ENCODE data around the gene GATB.

GATB gene

DNA sequence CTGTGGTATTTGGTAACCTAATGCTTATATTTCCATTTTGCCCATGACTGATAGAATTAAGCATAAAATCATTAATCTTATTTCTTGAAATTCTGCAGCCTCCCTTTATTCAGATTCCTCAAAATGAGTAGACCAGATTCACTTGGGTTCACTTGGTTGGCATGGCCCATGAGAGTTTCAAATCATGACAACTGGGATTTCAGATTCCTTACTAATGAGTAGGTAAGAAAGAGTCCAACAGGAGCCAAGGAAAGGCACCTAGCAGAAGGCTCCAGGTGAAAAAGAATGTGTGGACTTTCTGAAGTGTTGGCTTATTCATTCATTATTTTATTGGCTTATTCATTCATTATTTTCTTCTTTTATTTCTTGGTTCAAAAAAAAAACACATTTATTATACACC is 27.2 kb upstream of the GATB start:
- Histone ChIP-seq H3K27ac (ENCODE audit: low read depth, low read length) (no peak overlapping the region), H3K9me3 (ENCODE audit: control insufficient read depth in 5 of 5, low read length in 5 of 5) (no peaks in the 10 kb centered on the region), H3K36me3 (ENCODE audit: control insufficient read depth in 5 of 5, insufficient read depth in 5 of 5, low read length in 5 of 5) (no peaks in the 10 kb centered on the region), H3K4me1 (ENCODE audit: control insufficient read depth in 5 of 5, insufficient read depth in 5 of 5, low read length in 5 of 5) (no peaks in the 10 kb centered on the region), H3K9ac (ENCODE audit: low read length in 5 of 5) (no peak overlapping the region), H3K27me3 (ENCODE audit: control insufficient read depth in 5 of 5, insufficient read depth in 4 of 5, low read length in 5 of 5) (peaks cover 0 to 3% (median 0%) of the 10 kb centered on the region in 5 donors), H3K4me3 (ENCODE audit: low read depth in 1 of 5, low read length in 5 of 5) (no peak overlapping the region)

DNA sequence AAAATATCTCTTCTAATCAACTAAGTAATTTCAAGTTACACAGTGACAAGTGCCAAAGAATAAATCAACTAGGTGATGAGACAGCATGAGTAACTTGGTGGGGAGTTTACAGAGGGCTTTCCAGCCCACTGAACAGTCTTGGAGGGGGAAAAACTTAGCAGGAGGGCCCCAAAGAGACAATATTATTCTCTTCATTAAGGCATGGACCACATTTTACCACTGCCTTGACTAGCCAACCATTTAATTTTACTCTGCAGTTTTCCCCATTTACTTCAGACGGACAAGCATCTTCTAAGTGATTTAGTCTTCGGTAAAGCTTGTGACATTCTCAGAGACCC is 25.3 kb upstream of the GATB start:
- Histone ChIP-seq H3K4me3 (ENCODE audit: low read depth in 1 of 5, low read length in 5 of 5) (no peak overlapping the region), H3K27ac (ENCODE audit: low read depth, low read length) (no peak overlapping the region), H3K9ac (ENCODE audit: low read length in 5 of 5) (no peak overlapping the region), H3K4me1 (ENCODE audit: control insufficient read depth in 5 of 5, insufficient read depth in 5 of 5, low read length in 5 of 5) (no peaks in the 10 kb centered on the region), H3K9me3 (ENCODE audit: control insufficient read depth in 5 of 5, low read length in 5 of 5) (no peaks in the 10 kb centered on the region), H3K36me3 (ENCODE audit: control insufficient read depth in 5 of 5, insufficient read depth in 5 of 5, low read length in 5 of 5) (no peaks in the 10 kb centered on the region), H3K27me3 (ENCODE audit: control insufficient read depth in 5 of 5, insufficient read depth in 4 of 5, low read length in 5 of 5) (no peaks in the 10 kb centered on the region)

DNA sequence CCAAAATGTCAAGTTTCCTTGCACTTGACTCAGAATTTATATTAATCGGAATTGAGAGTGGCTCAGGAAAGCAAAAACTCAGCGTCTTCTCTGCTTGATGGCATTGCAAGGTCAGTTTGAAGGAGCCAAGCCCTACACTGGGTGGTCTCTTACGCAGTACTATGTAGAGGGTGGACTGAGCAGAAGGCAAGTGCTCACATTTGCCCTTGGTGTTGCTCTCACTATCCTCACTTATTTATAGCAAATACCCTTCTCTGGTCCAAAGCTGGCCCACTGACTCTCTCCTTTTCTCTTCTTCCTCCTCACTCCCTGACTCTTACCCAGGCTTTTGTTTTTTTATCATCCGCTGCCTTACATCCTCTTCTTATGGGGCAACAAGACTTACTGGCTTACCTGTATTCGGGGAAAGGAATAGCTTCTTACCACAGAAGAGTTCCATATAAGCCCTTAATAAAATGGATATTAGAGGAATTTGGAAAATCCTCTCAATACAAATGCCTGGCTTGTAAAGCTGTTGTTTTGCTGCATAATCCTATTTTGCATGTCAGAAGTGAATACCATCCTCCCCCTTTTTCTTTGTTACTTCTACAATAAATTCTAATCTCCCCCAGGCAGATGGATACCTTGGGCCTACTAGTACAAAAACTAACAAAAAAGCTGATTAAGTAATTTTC is 24.8 kb upstream of the GATB start:
- Histone ChIP-seq H3K36me3 (ENCODE audit: control insufficient read depth in 5 of 5, insufficient read depth in 5 of 5, low read length in 5 of 5) (no peaks in the 10 kb centered on the region), H3K27ac (ENCODE audit: low read depth, low read length) (no peak overlapping the region), H3K4me3 (ENCODE audit: low read depth in 1 of 5, low read length in 5 of 5) (no peak overlapping the region), H3K9me3 (ENCODE audit: control insufficient read depth in 5 of 5, low read length in 5 of 5) (no peaks in the 10 kb centered on the region), H3K4me1 (ENCODE audit: control insufficient read depth in 5 of 5, insufficient read depth in 5 of 5, low read length in 5 of 5) (no peaks in the 10 kb centered on the region), H3K27me3 (ENCODE audit: control insufficient read depth in 5 of 5, insufficient read depth in 4 of 5, low read length in 5 of 5) (no peaks in the 10 kb centered on the region), H3K9ac (ENCODE audit: low read length in 5 of 5) (no peak overlapping the region)

DNA sequence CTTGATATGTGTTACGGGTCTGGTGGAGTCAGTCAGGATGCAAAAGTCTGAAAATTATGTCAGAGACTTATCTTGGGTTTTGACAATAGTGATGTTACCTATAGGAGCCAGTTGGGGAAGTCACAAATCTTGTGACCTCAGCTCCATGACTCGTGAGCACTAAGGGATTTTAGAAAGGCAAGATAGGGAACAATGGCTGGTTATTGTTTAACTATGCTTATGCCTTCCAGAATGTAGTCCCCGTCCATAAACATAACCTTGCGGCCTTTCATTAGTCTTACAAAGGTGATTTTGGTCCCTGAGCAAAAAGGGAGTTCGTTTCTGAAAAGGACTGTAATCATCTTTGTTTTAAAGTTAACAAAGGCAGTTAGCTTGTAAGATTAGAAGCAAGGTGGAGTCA is 23.9 kb upstream of the GATB start:
- H3K9me3 ChIP-seq (ENCODE audit: control insufficient read depth in 5 of 5, low read length in 5 of 5) = no peaks in the 10 kb centered on the region
- H3K9ac ChIP-seq (ENCODE audit: low read length in 5 of 5) = no peak overlapping the region
- no peaks in the 10 kb centered on the region for H3K27me3 ChIP-seq (ENCODE audit: control insufficient read depth in 5 of 5, insufficient read depth in 4 of 5, low read length in 5 of 5)
- no peaks in the 10 kb centered on the region for H3K36me3 ChIP-seq (ENCODE audit: control insufficient read depth in 5 of 5, insufficient read depth in 5 of 5, low read length in 5 of 5)
- no peak overlapping the region for H3K4me3 ChIP-seq (ENCODE audit: low read depth in 1 of 5, low read length in 5 of 5)
- H3K4me1 ChIP-seq (ENCODE audit: control insufficient read depth in 5 of 5, insufficient read depth in 5 of 5, low read length in 5 of 5) = no peaks in the 10 kb centered on the region
- H3K27ac ChIP-seq (ENCODE audit: low read depth, low read length) = no peak overlapping the region

DNA sequence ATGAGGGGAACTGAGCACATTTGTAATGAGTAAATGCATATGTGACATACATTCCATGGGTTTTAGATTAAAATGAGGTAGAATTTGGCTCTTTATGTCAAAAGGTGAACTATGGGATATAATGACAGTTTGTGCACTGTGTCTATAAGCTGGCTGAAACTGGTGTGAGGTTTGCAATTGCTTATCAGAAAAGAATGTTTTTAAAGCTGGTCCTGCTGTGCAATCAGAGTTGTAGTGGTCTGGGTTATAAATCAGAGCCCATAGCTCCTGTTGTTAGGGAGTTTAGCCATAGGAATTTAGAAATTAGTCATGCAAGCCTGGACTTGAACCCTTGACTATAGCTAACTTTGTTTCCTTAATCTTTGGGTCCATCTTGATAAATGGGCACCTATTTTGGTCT is 23.1 kb upstream of the GATB start:
- H3K36me3 ChIP-seq (ENCODE audit: control insufficient read depth in 5 of 5, insufficient read depth in 5 of 5, low read length in 5 of 5) = no peaks in the 10 kb centered on the region
- no peak overlapping the region for H3K4me3 ChIP-seq (ENCODE audit: low read depth in 1 of 5, low read length in 5 of 5)
- no peak overlapping the region for H3K27ac ChIP-seq (ENCODE audit: low read depth, low read length)
- H3K9me3 ChIP-seq (ENCODE audit: control insufficient read depth in 5 of 5, low read length in 5 of 5) = no peaks in the 10 kb centered on the region
- no peaks in the 10 kb centered on the region for H3K4me1 ChIP-seq (ENCODE audit: control insufficient read depth in 5 of 5, insufficient read depth in 5 of 5, low read length in 5 of 5)
- no peaks in the 10 kb centered on the region for H3K27me3 ChIP-seq (ENCODE audit: control insufficient read depth in 5 of 5, insufficient read depth in 4 of 5, low read length in 5 of 5)
- H3K9ac ChIP-seq (ENCODE audit: low read length in 5 of 5) = no peak overlapping the region

DNA sequence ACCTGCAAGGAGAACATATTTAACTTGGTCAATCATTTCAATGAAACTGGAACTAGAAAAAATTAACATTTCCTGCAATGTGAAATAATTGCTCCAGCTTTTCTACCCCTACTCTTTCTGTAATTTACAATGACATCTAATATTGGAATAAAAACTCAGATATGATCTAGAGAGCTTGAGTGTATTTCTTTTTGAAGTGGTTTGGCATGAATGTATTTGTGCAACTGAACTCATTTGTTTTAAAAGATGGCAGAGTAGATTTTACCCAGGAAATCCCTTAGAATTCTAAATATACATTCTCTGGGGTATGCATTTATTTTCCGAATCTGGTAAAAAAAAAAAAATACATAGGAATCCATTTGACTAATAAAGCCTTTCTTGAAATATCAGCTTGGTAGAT is 21.5 kb upstream of the GATB start:
- Histone ChIP-seq H3K27ac (ENCODE audit: low read depth, low read length) (no peak overlapping the region), H3K36me3 (ENCODE audit: control insufficient read depth in 5 of 5, insufficient read depth in 5 of 5, low read length in 5 of 5) (no peaks in the 10 kb centered on the region), H3K4me3 (ENCODE audit: low read depth in 1 of 5, low read length in 5 of 5) (no peak overlapping the region), H3K9me3 (ENCODE audit: control insufficient read depth in 5 of 5, low read length in 5 of 5) (no peaks in the 10 kb centered on the region), H3K4me1 (ENCODE audit: control insufficient read depth in 5 of 5, insufficient read depth in 5 of 5, low read length in 5 of 5) (no peaks in the 10 kb centered on the region), H3K27me3 (ENCODE audit: control insufficient read depth in 5 of 5, insufficient read depth in 4 of 5, low read length in 5 of 5) (peaks cover 0 to under 1% (median 0%) of the 10 kb centered on the region in 5 donors), H3K9ac (ENCODE audit: low read length in 5 of 5) (no peak overlapping the region)

DNA sequence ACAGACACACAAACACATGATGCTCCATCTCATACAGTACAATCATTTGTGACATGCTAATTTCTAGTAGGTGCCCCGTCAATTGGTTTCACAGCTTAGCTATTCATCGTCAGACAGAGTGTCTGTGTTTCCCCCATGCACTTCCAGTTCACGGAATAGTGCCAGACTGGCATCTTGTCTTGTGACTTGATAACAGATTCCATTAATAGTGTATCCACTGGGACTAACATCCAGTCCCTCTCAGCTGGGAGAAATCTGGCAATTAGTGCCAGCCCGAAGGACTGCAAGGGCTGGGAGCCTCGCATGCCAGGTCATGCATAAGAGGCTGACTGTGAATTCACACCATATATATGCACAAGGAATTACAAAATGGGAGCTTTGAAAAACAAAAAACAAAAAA is 20.2 kb upstream of the GATB start:
- Histone ChIP-seq H3K27ac (ENCODE audit: low read depth, low read length) (no peak overlapping the region), H3K4me3 (ENCODE audit: low read depth in 1 of 5, low read length in 5 of 5) (no peak overlapping the region), H3K9me3 (ENCODE audit: control insufficient read depth in 5 of 5, low read length in 5 of 5) (no peaks in the 10 kb centered on the region), H3K27me3 (ENCODE audit: control insufficient read depth in 5 of 5, insufficient read depth in 4 of 5, low read length in 5 of 5) (peaks cover 0 to 3% (median 0%) of the 10 kb centered on the region in 5 donors), H3K9ac (ENCODE audit: low read length in 5 of 5) (no peak overlapping the region), H3K36me3 (ENCODE audit: control insufficient read depth in 5 of 5, insufficient read depth in 5 of 5, low read length in 5 of 5) (no peaks in the 10 kb centered on the region), H3K4me1 (ENCODE audit: control insufficient read depth in 5 of 5, insufficient read depth in 5 of 5, low read length in 5 of 5) (no peaks in the 10 kb centered on the region)

DNA sequence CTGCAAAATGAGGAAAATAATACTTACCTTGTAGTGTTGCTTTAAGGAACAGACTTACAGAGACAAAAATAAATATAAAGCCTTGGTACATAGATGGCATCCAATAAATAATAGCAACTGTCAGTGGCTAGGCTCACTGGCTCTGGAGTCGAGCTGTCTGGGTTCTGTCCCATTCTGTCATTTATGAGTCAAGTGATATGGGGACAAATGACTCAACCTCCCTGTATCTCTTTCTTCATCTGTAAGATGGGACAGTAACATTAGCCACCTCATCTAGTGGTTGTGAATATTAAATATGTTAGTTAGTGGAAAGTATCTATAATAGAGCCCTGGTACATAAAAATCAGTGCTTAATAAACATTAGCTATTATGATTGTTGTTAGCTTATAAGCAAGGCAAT is 16.7 kb upstream of the GATB start:
- Histone ChIP-seq H3K36me3 (ENCODE audit: control insufficient read depth in 5 of 5, insufficient read depth in 5 of 5, low read length in 5 of 5) (no peaks in the 10 kb centered on the region), H3K27ac (ENCODE audit: low read depth, low read length) (no peak overlapping the region), H3K4me1 (ENCODE audit: control insufficient read depth in 5 of 5, insufficient read depth in 5 of 5, low read length in 5 of 5) (no peaks in the 10 kb centered on the region), H3K4me3 (ENCODE audit: low read depth in 1 of 5, low read length in 5 of 5) (no peak overlapping the region), H3K9me3 (ENCODE audit: control insufficient read depth in 5 of 5, low read length in 5 of 5) (peaks cover 0 to 12% (median 8%) of the 10 kb centered on the region in 5 donors), H3K9ac (ENCODE audit: low read length in 5 of 5) (no peak overlapping the region), H3K27me3 (ENCODE audit: control insufficient read depth in 5 of 5, insufficient read depth in 4 of 5, low read length in 5 of 5) (peaks cover 0 to 3% (median 0%) of the 10 kb centered on the region in 5 donors)

DNA sequence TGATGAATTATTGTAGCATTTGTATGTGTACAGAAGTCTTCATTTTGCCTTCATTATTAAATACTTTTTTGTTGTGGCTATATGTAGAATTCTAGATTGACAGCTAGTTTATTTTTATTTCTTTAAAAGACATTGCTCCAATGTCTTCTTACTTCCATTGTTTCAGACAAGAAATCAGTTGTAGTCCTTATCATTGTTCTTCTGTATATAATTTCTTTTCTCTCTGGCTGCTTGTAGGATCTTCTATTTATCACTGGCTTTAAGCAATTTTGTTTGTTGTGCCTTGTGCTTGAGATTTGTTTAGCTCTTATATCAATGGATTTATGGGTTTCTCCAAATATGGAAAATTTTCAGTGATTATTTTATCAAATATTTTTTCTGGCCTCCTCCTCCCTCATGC is 13.5 kb upstream of the GATB start:
- Histone ChIP-seq H3K4me1 (ENCODE audit: control insufficient read depth in 5 of 5, insufficient read depth in 5 of 5, low read length in 5 of 5) (no peaks in the 10 kb centered on the region), H3K27me3 (ENCODE audit: control insufficient read depth in 5 of 5, insufficient read depth in 4 of 5, low read length in 5 of 5) (peaks cover 2 to 7% (median 3%) of the 10 kb centered on the region in 5 donors), H3K36me3 (ENCODE audit: control insufficient read depth in 5 of 5, insufficient read depth in 5 of 5, low read length in 5 of 5) (no peaks in the 10 kb centered on the region), H3K9ac (ENCODE audit: low read length in 5 of 5) (no peak overlapping the region), H3K9me3 (ENCODE audit: control insufficient read depth in 5 of 5, low read length in 5 of 5) (peaks cover 0 to 12% (median 8%) of the 10 kb centered on the region in 5 donors), H3K27ac (ENCODE audit: low read depth, low read length) (no peak overlapping the region), H3K4me3 (ENCODE audit: low read depth in 1 of 5, low read length in 5 of 5) (no peak overlapping the region)

DNA sequence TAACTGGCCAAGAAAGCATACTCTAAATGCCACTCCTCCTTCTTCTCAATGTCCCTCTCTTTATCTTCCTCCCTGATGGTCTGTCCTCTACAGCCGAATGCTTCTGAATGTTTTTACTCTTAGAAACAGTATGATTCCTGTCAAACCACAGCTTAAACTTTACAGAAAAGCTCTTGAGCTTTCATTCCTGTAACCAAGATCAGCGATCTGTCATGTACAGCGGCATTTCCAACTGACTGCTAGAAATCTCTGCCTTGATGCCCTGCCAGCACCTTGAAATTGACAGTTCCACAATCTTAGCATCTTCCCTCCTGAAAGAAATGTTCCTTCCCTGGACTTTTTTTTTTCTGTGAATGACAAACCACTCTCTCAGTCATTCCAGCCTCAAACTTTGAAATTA is 11.5 kb upstream of the GATB start:
- Histone ChIP-seq H3K36me3 (ENCODE audit: control insufficient read depth in 5 of 5, insufficient read depth in 5 of 5, low read length in 5 of 5) (no peaks in the 10 kb centered on the region), H3K4me1 (ENCODE audit: control insufficient read depth in 5 of 5, insufficient read depth in 5 of 5, low read length in 5 of 5) (no peaks in the 10 kb centered on the region), H3K27ac (ENCODE audit: low read depth, low read length) (no peak overlapping the region), H3K27me3 (ENCODE audit: control insufficient read depth in 5 of 5, insufficient read depth in 4 of 5, low read length in 5 of 5) (peaks cover 2 to 7% (median 3%) of the 10 kb centered on the region in 5 donors), H3K9ac (ENCODE audit: low read length in 5 of 5) (no peak overlapping the region), H3K4me3 (ENCODE audit: low read depth in 1 of 5, low read length in 5 of 5) (no peak overlapping the region), H3K9me3 (ENCODE audit: control insufficient read depth in 5 of 5, low read length in 5 of 5) (peaks cover 0 to 12% (median 8%) of the 10 kb centered on the region in 5 donors)
